CMK (cell line): ENCODE results near the gene ATP6V0A4.
"Not testable (repeated sequence)": the region's sequence is repeated elsewhere in the genome, so short reads cannot be mapped to it uniquely, and the experiment has no call there.

Source experiments
- DNase-seq: peaks from one replicate; pipeline ENCODE4 v3.0.0-alpha.2; 2010; ENCODE audit warnings: low read depth

ATP6V0A4 gene

DNA sequence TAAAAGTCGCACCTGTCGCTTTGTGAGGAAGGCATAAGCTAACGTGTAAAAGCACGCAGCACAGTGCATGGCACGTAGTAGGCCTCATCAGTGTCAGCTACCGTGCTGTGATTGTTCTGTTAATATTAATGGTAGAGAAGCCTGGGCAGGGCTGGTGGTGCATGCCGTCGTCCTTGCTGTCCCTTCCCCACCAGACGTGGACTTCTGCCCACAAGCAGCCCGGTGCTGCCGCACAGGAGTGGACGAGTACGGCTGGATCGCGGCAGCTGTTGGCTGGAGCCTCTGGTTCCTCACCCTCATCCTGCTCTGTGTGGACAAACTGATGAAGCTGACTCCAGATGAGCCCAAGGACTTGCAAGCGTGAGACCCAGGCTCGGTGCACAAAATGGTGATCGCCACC is 4.7 kb upstream of the ATP6V0A4 start:
- DNase-seq, result no peak

- DNase-seq, result no peak
These were observed 3.3 kb upstream of the ATP6V0A4 start for GRCh38 chr7:138801256-138801655.

GRCh38 chr7:138799336-138800000 is 1.5 kb upstream of the ATP6V0A4 start:
- no peak for DNase-seq

DNA sequence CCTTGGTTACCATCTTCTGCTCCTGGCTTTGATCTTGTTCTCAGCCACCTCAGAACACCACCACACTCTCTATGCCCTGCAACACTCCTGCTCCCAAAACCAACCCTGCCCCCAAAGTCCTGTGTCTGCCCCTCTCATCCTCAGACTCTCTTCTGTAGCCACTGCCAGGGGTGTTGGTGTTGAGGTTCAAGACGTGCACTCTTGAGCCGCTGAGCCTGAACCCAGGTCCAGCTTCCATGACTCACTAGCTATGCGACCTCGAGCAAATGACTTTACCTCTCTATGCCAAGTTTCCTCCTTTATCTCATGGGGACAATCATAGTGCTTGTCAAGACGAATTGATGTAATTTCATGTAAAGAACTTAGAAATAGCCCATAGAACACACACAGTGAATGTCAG is 840 bp upstream of the ATP6V0A4 start:
- DNase-seq, result no peak

DNA sequence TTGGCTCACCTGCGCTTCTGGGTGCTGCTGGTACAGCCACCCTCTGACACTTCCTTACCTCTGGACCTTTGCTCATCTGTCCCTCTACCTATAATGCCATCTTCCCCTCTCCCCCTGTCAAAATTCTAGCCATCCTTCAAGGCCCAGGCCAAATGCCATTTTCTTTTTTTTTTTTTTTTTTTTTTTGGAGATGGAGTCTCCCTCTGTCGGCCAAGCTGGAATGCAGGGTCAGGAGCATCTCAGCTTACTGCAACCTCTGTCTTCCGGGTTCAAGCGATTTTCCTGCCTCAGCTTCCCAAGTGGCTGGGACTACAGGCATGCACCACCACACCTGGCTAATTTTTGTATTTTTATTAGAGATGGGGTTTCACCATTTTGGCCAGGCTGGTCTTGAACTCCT is 950 bp downstream of the ATP6V0A4 start:
- DNase-seq, result not testable (repeated sequence)

DNA sequence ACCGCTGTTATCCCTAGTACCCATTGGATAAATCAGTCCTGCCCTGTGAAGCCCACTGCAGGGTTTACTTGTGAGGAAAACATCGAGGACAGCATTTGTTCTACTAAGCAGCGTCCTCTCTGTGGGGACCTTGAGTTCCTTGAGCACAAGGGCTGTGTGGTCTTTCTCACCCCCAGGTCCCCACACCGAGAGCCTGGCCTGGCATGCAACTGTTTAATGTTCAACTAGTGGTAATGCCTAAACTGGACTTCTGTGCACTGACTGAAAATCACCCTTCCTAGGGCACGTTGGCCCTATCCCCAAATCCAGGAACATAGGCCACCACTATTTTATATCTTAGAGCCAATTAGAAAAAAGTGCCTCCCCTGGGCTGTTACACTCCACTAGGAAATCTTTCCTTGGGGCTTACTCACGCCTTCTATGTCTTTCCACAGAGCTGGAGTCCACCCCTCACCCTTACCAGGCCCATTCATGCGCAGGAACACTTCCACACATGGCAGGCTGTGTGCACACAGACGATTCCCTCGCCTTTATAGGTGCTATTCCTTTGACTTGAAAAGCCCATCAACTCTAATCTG is 1.9 kb downstream of the ATP6V0A4 start:
- DNase-seq, result no peak

- peak; percentile 34 for DNase-seq
These were observed 12.2 kb downstream of the ATP6V0A4 start for GRCh38 chr7:138785587-138786437.

DNA sequence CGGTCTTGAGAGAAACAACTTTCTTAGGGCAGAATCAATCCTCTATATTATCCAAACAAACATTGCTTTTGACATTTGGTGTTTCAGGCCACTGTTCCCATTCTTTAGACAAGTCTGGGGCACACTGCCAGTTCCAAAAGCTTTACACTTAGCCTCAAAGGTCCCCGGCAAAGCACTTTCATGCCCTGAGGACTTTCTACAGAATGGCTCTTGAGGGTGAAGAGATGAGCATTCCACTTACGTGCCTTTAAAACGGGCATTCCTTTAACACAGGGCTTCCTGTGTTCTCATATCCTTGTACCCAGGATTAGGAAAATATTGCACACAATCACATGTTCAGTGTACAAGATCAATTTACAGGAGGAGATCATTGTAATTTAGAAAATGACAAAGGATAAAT is 13.3 kb downstream of the ATP6V0A4 start:
- no peak for DNase-seq

- no peak for DNase-seq
These were observed 17.0 kb downstream of the ATP6V0A4 start for GRCh38 chr7:138781004-138781403.

GRCh38 chr7:138776166-138776833 is 21.7 kb downstream of the ATP6V0A4 start:
- no peak for DNase-seq

DNA sequence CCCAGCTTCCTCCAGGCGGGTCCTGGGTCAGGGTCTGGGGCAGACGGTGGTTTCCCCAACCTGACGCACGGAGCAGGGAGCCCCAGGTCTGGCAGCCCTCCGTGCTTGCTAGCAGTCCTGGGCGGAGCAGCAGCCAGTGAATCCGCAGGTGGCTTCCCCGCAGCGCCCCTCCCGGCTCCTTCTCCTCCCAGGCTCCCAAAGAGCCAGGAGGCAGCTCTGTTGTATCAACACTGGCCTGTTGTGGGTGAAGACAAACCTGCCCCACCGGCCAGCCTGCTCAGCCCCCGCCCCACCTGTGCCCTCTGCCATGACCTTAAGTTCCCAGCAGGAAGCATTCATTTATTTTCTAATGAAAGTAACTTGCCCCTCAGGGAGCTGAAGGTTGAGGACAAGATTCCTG is 24.2 kb downstream of the ATP6V0A4 start:
- no peak for DNase-seq

DNA sequence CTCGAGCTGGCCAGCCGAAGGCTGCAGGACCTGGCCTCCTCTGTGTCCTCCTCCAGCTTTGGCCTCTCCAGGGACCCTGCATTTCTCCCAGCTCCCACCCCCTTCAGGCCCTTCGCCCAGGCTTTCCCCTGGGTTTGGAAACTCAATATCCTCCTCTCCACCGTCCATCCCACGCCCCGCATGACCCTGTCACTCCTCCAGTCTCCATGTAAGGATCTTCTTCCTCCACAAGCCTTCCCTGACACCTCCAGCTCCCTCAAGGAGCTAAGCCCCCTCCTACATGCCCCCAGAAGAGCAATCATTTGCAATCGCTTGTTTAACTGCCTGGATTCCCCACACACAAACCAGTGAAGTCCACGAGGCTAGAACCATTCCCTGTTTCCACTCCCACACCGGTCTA is 24.8 kb downstream of the ATP6V0A4 start:
- no peak for DNase-seq

GRCh38 chr7:138770904-138771303 is 27.1 kb downstream of the ATP6V0A4 start:
- no peak for DNase-seq

GRCh38 chr7:138768241-138768640 is 29.8 kb downstream of the ATP6V0A4 start:
- DNase-seq, result no peak

GRCh38 chr7:138756591-138757242 is 41.3 kb downstream of the ATP6V0A4 start:
- DNase-seq, result no peak

DNA sequence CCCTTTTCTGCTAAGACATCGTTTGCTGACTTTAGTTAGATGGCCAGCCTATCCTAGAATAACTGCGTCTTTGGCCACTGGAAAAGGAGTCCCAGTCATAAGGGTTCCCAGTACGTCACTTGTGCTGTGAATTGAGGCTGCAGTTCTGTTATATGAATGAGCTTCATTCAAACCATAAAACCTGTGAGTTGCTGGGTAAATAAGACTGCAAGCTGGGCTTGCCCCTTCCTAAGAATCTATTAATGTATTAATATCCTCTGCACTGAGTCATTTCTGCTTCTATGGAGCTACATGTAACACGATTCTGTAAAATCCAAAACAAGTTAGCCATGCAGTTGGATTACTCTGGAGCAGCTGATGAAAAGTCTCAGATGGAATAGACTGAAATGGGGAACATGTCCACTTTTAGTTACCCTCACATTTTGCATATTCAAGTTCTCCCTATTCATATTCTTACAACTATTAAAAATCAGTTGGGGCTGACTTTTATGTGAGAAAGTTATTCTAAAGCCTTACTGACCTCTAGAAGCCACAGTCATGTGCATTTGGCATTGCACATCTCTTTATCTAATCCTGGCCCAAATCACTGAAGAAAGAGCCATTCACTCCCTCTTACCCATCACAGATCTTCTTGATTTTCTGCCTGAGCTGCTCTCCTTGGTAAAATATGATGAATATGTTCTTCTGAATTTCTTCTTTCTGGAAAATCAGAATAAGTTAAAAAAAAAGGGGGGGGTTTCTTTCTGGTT is 42.0 kb downstream of the ATP6V0A4 start:
- DNase-seq, result no peak

GRCh38 chr7:138755331-138755747 is 42.7 kb downstream of the ATP6V0A4 start:
- no peak for DNase-seq

- DNase-seq, result no peak
These were observed 44.4 kb downstream of the ATP6V0A4 start for GRCh38 chr7:138753610-138754009.

GRCh38 chr7:138753150-138753518 is 44.9 kb downstream of the ATP6V0A4 start:
- no peak for DNase-seq

- DNase-seq, result no peak
These were observed 45.4 kb downstream of the ATP6V0A4 start for GRCh38 chr7:138752518-138753149.

- DNase-seq, result peak; percentile 40
These were observed 47.0 kb downstream of the ATP6V0A4 start for GRCh38 chr7:138750901-138751464.
